ENCODE results near the gene RND2. TPM values are rescaled to one million over a fixed set of nuclear protein-coding genes. Genes with fewer than 3 reads are reported as not detected.
"Not testable (repeated sequence)": the region's sequence is repeated elsewhere in the genome, so short reads cannot be mapped to it uniquely, and the experiment has no call there.

The RND2 gene
- polyA plus RNA-seq, 3 donors from 2014 or later = not detected

DNA sequence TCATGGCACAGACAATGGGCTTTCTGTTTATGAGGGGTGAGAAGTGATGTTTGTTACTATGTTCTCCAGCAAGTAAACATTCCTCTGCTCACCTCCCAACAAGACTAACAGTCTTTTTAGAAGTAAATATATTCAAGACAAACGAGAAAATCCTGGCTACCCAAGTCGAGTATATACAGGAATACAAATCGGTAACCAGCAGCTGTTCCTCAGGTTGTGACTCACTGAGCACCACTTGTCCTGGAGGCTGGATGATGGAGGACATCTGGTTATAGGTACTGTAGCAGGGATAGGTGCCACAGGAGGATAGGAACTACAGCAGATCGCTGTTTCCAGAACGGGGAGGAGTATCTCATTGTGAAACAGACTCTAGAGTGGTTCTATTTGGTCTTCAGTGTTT lies 32.2 kb upstream of the RND2 start:
- peaks cover 11 to 35% (median 21%) of the 10 kb centered on the region in 3 donors for H3K36me3 Mint-ChIP-seq
- H3K27me3 Mint-ChIP-seq (ENCODE audit: low read depth in 3 of 3) = peaks cover 0 to 2% (median 0%) of the 10 kb centered on the region in 3 donors
- H3K4me1 Mint-ChIP-seq = peaks cover 5 to 7% of the 10 kb centered on the region in 2 donors
- no peaks in the 10 kb centered on the region for H3K9me3 Mint-ChIP-seq
- DNase-seq = no peak
- no peak overlapping the region for H3K4me3 Mint-ChIP-seq
- peak overlapping the region in 2 of 6 donors; percentile 17 to 48 for H3K27ac Mint-ChIP-seq

GRCh38 chr17:42993913-42994312 lies 31.1 kb upstream of the RND2 start:
- H3K27me3 Mint-ChIP-seq (ENCODE audit: low read depth in 3 of 3); H3K9me3 Mint-ChIP-seq; H3K4me3 Mint-ChIP-seq; DNase-seq: not testable (repeated sequence)
- Mint-ChIP-seq H3K36me3 (peaks cover 9 to 30% (median 20%) of the 10 kb centered on the region in 3 donors), H3K4me1 (peaks cover 14 to 17% of the 10 kb centered on the region in 2 donors), H3K27ac (peak overlapping the region in 4 of 6 donors; percentile 19 to 69 (median 39))

DNA sequence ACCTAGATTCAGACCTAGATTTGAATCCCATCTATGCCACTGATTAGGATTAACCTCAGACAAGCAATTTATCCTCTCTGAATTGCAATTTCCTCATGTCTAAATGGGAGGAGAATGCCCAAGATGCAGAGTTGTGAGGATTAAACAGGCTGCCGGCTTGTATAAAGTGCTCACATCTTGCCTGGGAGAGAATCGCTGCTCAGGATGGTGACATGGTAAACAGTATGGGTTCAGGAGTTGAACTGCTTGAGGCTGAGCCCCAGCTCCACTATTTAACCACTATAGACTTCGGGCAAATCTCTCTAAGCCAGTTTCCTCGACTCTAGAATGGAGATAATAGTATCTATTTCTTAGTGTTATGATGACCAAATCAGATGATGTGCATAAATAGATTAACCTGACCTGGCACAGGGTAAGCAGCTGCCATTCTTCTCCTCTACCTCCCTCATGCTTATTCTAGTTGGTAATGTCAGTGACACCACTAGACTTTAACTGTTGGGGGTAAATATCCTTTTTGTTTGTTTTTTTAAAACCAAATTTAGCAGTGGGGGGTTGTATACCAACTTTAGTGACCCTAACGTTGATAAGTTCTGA lies 27.5 kb upstream of the RND2 start:
- no peak for DNase-seq
- Mint-ChIP-seq H3K4me1 (peaks cover 28 to 32% of the 10 kb centered on the region in 2 donors), H3K36me3 (peaks cover 0 to 18% (median 10%) of the 10 kb centered on the region in 3 donors), H3K27ac (peak overlapping the region; percentile 89 to 100 (median 94)), H3K9me3 (no peaks in the 10 kb centered on the region), H3K27me3 (ENCODE audit: low read depth in 3 of 3) (peaks cover 0 to 11% (median 1%) of the 10 kb centered on the region in 3 donors), H3K4me3 (peak overlapping the region; percentile 92 to 99 (median 96))

- H3K36me3 Mint-ChIP-seq = peaks cover 0 to 21% (median 7%) of the 10 kb centered on the region in 3 donors
- no peaks in the 10 kb centered on the region for H3K9me3 Mint-ChIP-seq
- peak; percentile 98 for DNase-seq
- H3K27ac Mint-ChIP-seq = peak within 1 kb of the TSS; percentile 89 to 100 (median 94)
- H3K4me3 Mint-ChIP-seq = peak within 1 kb of the TSS; percentile 92 to 99 (median 96)
- H3K27me3 Mint-ChIP-seq (ENCODE audit: low read depth in 3 of 3) = peaks cover 0 to 11% (median 1%) of the 10 kb centered on the region in 3 donors
- peaks cover 28 to 32% of the 10 kb centered on the region in 2 donors for H3K4me1 Mint-ChIP-seq
These were observed 26.8 kb upstream of the RND2 start, which contains the start of gene RPL27 for GRCh38 chr17:42997984-42998938. Gene RPL27, plus strand, starts transcription at chr17:42998419. Its CDS starts 332 bp downstream, at chr17:42998751.

- H3K4me3 Mint-ChIP-seq = peak overlapping the region; percentile 92 to 99 (median 96)
- peaks cover 28 to 32% of the 10 kb centered on the region in 2 donors for H3K4me1 Mint-ChIP-seq
- peaks cover 0 to 11% (median 1%) of the 10 kb centered on the region in 3 donors for H3K27me3 Mint-ChIP-seq (ENCODE audit: low read depth in 3 of 3)
- peak overlapping the region; percentile 89 to 100 (median 94) for H3K27ac Mint-ChIP-seq
- no peaks in the 10 kb centered on the region for H3K9me3 Mint-ChIP-seq
- DNase-seq = no peak
- H3K36me3 Mint-ChIP-seq = peaks cover 0 to 22% (median 7%) of the 10 kb centered on the region in 3 donors
These were observed 26.0 kb upstream of the RND2 start for GRCh38 chr17:42999003-42999525.

- not testable (repeated sequence) for H3K9me3 Mint-ChIP-seq, H3K4me3 Mint-ChIP-seq, DNase-seq
- H3K27me3 Mint-ChIP-seq (ENCODE audit: low read depth in 3 of 3) = peaks cover 0 to 11% (median 1%) of the 10 kb centered on the region in 3 donors
- peaks cover 28 to 32% of the 10 kb centered on the region in 2 donors for H3K4me1 Mint-ChIP-seq
- H3K27ac Mint-ChIP-seq = peak overlapping the region in 3 of 6 donors; percentile 28 to 49 (median 43)
- H3K36me3 Mint-ChIP-seq = peaks cover 0 to 22% (median 7%) of the 10 kb centered on the region in 3 donors
These were observed 24.1 kb upstream of the RND2 start for GRCh38 chr17:43000894-43001293.

- no peak for DNase-seq
- H3K9me3 Mint-ChIP-seq = no peaks in the 10 kb centered on the region
- peaks cover 0 to 22% (median 7%) of the 10 kb centered on the region in 3 donors for H3K36me3 Mint-ChIP-seq
- no peak overlapping the region for H3K4me3 Mint-ChIP-seq
- peaks cover 0 to 9% (median 0%) of the 10 kb centered on the region in 3 donors for H3K27me3 Mint-ChIP-seq (ENCODE audit: low read depth in 3 of 3)
- peaks cover 26 to 28% of the 10 kb centered on the region in 2 donors for H3K4me1 Mint-ChIP-seq
- peak overlapping the region in 3 of 6 donors; percentile 28 to 51 (median 37) for H3K27ac Mint-ChIP-seq
These were observed 21.4 kb upstream of the RND2 start for GRCh38 chr17:43003542-43004172.

GRCh38 chr17:43006639-43007551 lies 18.1 kb upstream of the RND2 start, which contains the start of gene IFI35:
Gene IFI35, plus strand, starts transcription at chr17:43006784. Its CDS starts 164 bp downstream, at chr17:43006948.
- H3K4me3 Mint-ChIP-seq = peak within 1 kb of the TSS; percentile 99 to 100 (median 100)

GRCh38 chr17:43010667-43011308 lies 14.2 kb upstream of the RND2 start:
- Mint-ChIP-seq H3K4me3 (no peak overlapping the region), H3K27ac (peak overlapping the region in 1 of 6 donors; percentile 46), H3K9me3 (no peaks in the 10 kb centered on the region), H3K27me3 (ENCODE audit: low read depth in 3 of 3) (peaks cover 0 to 4% (median 3%) of the 10 kb centered on the region in 3 donors), H3K4me1 (peaks cover 16 to 26% of the 10 kb centered on the region in 2 donors), H3K36me3 (peaks cover 0 to 5% (median 4%) of the 10 kb centered on the region in 3 donors)
- no peak for DNase-seq

More at GRCh38 chr17:43006639-43007551, 18.1 kb upstream of the RND2 start, which contains the start of gene IFI35:
- Mint-ChIP-seq H3K36me3 (peaks cover 0 to 13% (median 4%) of the 10 kb centered on the region in 3 donors), H3K4me1 (peaks cover 16 to 26% of the 10 kb centered on the region in 2 donors), H3K9me3 (no peaks in the 10 kb centered on the region), H3K27ac (peak within 1 kb of the TSS; percentile 94 to 100 (median 99)), H3K27me3 (ENCODE audit: low read depth in 3 of 3) (peaks cover 0 to 5% (median 0%) of the 10 kb centered on the region in 3 donors)
- DNase-seq = peak; percentile 79 to 82 (median 80)

DNA sequence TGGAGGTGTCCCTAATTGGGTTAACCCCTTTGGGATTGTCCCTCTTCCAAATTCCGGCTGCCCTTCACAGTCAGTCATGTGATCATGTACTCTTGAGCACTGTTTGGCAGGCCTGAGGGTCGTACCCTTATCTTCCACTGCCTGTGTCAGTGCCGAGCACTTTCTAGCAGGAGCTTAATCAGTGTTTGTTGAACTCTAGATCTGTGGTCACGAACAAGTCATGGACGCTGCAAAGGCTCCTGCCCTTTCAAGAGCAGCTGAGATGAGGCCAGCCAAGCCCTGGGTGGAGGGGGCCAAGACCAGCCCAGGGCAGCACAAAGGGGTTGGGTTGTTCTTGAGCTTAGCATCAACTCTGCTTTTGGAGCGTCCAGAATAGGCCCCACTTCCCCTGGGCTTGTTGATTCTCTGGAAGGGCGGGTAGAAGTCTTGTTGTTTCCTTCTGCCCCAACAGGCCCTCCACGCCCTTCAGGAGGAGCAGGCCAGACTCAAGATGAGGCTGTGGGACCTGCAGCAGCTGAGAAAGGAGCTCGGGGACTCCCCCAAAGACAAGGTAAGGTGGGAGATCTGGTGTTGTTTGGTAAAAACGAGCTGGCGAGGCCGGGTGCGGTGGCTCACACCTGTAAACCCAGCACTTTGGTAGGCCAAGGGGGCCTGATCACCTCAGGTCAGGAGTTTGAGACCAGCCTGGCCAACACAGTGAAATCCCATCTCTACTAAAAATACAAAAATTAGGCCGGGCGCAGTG lies 13.1 kb upstream of the RND2 start:
- Mint-ChIP-seq H3K27me3 (ENCODE audit: low read depth in 3 of 3) (peaks cover 0 to 4% (median 3%) of the 10 kb centered on the region in 3 donors), H3K36me3 (peaks cover 0 to 5% (median 4%) of the 10 kb centered on the region in 3 donors), H3K4me1 (peaks cover 10 to 19% of the 10 kb centered on the region in 2 donors), H3K27ac (no peak overlapping the region), H3K9me3 (no peaks in the 10 kb centered on the region), H3K4me3 (no peak overlapping the region)
- DNase-seq = no peak

- H3K9me3 Mint-ChIP-seq = no peaks in the 10 kb centered on the region
- no peak overlapping the region for H3K4me3 Mint-ChIP-seq
- H3K27me3 Mint-ChIP-seq (ENCODE audit: low read depth in 3 of 3) = peaks cover 0 to 4% (median 0%) of the 10 kb centered on the region in 3 donors
- H3K4me1 Mint-ChIP-seq = peaks cover 6 to 15% of the 10 kb centered on the region in 2 donors
- no peak overlapping the region for H3K27ac Mint-ChIP-seq
- no peak for DNase-seq
- H3K36me3 Mint-ChIP-seq = peaks cover 0 to 5% (median 4%) of the 10 kb centered on the region in 3 donors
These were observed 11.7 kb upstream of the RND2 start for GRCh38 chr17:43013296-43013695.
